Loucy (cell line): ENCODE data around the gene ACOT13.
"Not testable (repeated sequence)": the region's sequence is repeated elsewhere in the genome, so short reads cannot be mapped to it uniquely, and the experiment has no call there.

ENCODE experiments used
- H2AFZ ChIP-seq: fragments of 200-600 bp; sonication (generic); 2 replicates; pipeline ENCODE4 v1.6.0; 2016; ENCODE audit warnings: antibody characterized with exemption, mild to moderate bottlenecking, low read length, moderate library complexity
- H3F3A ChIP-seq: fragments of 200-600 bp; 2 replicates; pipeline ENCODE4 v1.6.0; 2016; ENCODE audit warnings: antibody characterized with exemption, low read depth, mild to moderate bottlenecking
- H3K27me3 ChIP-seq: fragments of 200-600 bp; sonication (generic); 2 replicates; pipeline ENCODE4 v1.6.1; 2014; ENCODE audit warnings: low read length, mild to moderate bottlenecking; ENCODE audit not compliant: insufficient read depth, poor library complexity, severe bottlenecking
- H3K36me3 ChIP-seq: fragments of 200-600 bp; sonication (generic); 2 replicates; pipeline ENCODE4 v1.6.1; 2016; ENCODE audit warnings: low read length; ENCODE audit not compliant: insufficient read depth
- H3K4me1 ChIP-seq: fragments of 200-600 bp; sonication (generic); 2 replicates; pipeline ENCODE4 v1.5.1; 2014; ENCODE audit warnings: low read length, mild to moderate bottlenecking; ENCODE audit not compliant: insufficient read depth, poor library complexity, severe bottlenecking
- H3K4me2 ChIP-seq: fragments of 200-600 bp; sonication (generic); 2 replicates; pipeline ENCODE4 v1.6.0; 2014; ENCODE audit warnings: antibody characterized with exemption, low read length, low read depth, mild to moderate bottlenecking; ENCODE audit not compliant: poor library complexity, severe bottlenecking
- H3K4me3 ChIP-seq: fragments of 200-600 bp; sonication (generic); 2 replicates; pipeline ENCODE4 v1.5.1; 2014; ENCODE audit warnings: low read length, mild to moderate bottlenecking, mixed read lengths; ENCODE audit not compliant: poor library complexity, severe bottlenecking
- H3K79me2 ChIP-seq: fragments of 200-600 bp; sonication (generic); 2 replicates; pipeline ENCODE4 v1.6.1; 2014; ENCODE audit warnings: low read length; ENCODE audit not compliant: insufficient read depth
- H3K9ac ChIP-seq: fragments of 200-600 bp; sonication (generic); 2 replicates; pipeline ENCODE4 v1.6.0; 2014; ENCODE audit warnings: mild to moderate bottlenecking, low read depth, low read length, moderate library complexity; ENCODE audit not compliant: poor library complexity, severe bottlenecking
- H3K9me2 ChIP-seq: fragments of 200-600 bp; sonication (generic); replicated peaks from 2 replicates; pipeline ENCODE4 v1.6.1; 2016; ENCODE audit warnings: low read depth, low read length, mixed read lengths
- H3K9me3 ChIP-seq: fragments of 200-600 bp; sonication (generic); 2 replicates; pipeline ENCODE4 v1.6.1; 2014; ENCODE audit warnings: mild to moderate bottlenecking, antibody characterized with exemption, low read length, low read depth; ENCODE audit not compliant: insufficient read depth
- H4K20me1 ChIP-seq: fragments of 200-600 bp; sonication (generic); 2 replicates; pipeline ENCODE4 v1.6.0; 2014; ENCODE audit warnings: antibody characterized with exemption, low read length, mild to moderate bottlenecking; ENCODE audit not compliant: insufficient read depth, poor library complexity, severe bottlenecking
- CTCF ChIP-seq: fragments of 200-600 bp; sonication (generic); conservative IDR thresholded peaks from 2 replicates; pipeline ENCODE4 v1.5.1; 2014; ENCODE audit warnings: mild to moderate bottlenecking, antibody characterized with exemption, low read length
- EZH2phosphoT487 ChIP-seq: fragments of 200-600 bp; IDR thresholded peaks from 2 replicates; pipeline ENCODE4 v1.6.1; 2018; ENCODE audit warnings: antibody characterized with exemption, mild to moderate bottlenecking, moderate library complexity, borderline replicate concordance

Gene ACOT13

GRCh38 chr6:24694198-24694597, 27.3 kb downstream of the ACOT13 start:
- H3K9me3 ChIP-seq = no peaks in the 10 kb centered on the region
- no peaks in the 10 kb centered on the region for H3K9me2 ChIP-seq
- peaks cover 5% of the 10 kb centered on the region for H3K4me1 ChIP-seq
- H3K27me3 ChIP-seq = no peaks in the 10 kb centered on the region
- H3F3A ChIP-seq = no peaks in the 10 kb centered on the region
- no peak for TF ChIP-seq EZH2phosphoT487
- no peak for TF ChIP-seq CTCF
- H2AFZ ChIP-seq = no peak overlapping the region
- H3K36me3 ChIP-seq = no peaks in the 10 kb centered on the region
- no peak overlapping the region for H3K4me2 ChIP-seq
- H3K4me3 ChIP-seq = no peak overlapping the region
- H3K9ac ChIP-seq = no peak overlapping the region
- no peaks in the 10 kb centered on the region for H3K79me2 ChIP-seq
- no peaks in the 10 kb centered on the region for H4K20me1 ChIP-seq

DNA sequence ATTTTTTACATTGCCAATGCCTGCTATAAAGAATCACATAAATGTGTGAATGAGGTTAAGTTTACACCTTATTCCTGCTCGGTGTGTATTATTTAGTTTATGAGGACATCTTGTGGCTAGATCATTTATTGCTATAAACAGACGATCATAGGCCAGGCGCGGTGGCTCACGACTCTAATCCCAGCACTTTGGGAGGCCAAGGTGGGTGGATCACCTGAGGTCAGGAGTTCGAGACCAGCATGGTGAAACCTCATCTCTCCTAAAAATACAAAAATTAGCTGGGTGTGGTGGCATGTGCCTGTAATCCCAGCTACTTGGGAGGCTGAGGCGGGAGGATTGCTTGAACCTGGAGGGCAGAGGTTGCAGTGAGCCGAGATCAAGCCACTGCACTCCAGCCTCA, 28.8 kb downstream of the ACOT13 start:
- peak; percentile 63 for TF ChIP-seq CTCF
- H3K4me2 ChIP-seq, H3K4me3 ChIP-seq, H3K9ac ChIP-seq, H3K27me3 ChIP-seq, H2AFZ ChIP-seq, H3F3A ChIP-seq, H3K36me3 ChIP-seq, H4K20me1 ChIP-seq, H3K4me1 ChIP-seq, H3K79me2 ChIP-seq, H3K9me2 ChIP-seq, H3K9me3 ChIP-seq: not testable (repeated sequence)

DNA sequence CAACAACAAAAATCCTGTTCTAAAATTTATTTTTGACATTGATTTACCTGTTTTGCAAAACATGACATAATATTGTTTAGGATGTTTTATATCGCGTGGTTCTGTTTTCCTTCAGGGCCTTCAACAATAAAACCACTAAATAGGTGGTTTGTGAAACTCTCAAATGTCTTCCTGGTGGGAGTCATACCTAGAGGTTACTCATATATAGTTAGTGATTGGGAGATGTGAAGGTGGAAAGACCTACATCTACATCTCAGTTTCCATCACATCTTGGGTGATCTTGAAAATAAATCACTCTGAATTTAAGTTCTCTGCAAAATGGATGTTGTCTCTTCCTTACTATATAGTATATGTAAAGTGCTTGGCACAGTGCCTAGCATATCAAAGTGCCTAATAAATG, 29.2 kb downstream of the ACOT13 start:
- H3K9ac ChIP-seq = no peak overlapping the region
- H4K20me1 ChIP-seq = no peaks in the 10 kb centered on the region
- no peaks in the 10 kb centered on the region for H3F3A ChIP-seq
- TF ChIP-seq CTCF (no peak), EZH2phosphoT487 (no peak)
- H2AFZ ChIP-seq = no peak overlapping the region
- no peaks in the 10 kb centered on the region for H3K36me3 ChIP-seq
- no peaks in the 10 kb centered on the region for H3K9me2 ChIP-seq
- no peaks in the 10 kb centered on the region for H3K9me3 ChIP-seq
- no peak overlapping the region for H3K4me2 ChIP-seq
- H3K79me2 ChIP-seq = no peaks in the 10 kb centered on the region
- no peak overlapping the region for H3K4me3 ChIP-seq
- H3K27me3 ChIP-seq = no peaks in the 10 kb centered on the region
- peaks cover 5% of the 10 kb centered on the region for H3K4me1 ChIP-seq
